A549 treated with GW870086 at 1 μM for 4 hours (cell line): ENCODE results near the gene PIAS3. TPM values are rescaled to one million over a fixed set of nuclear protein-coding genes. Genes with fewer than 3 reads are reported as not detected.

Experiments used
- total RNA-seq: library from RNA; stranded (reverse); fragments of 200-300 nt; extraction: Qiagen RNA extraction; gene quantifications from 5 replicates; pipeline ENCODE4 v1.2.3, GENCODE V29; 2022; ENCODE audit warnings: low read depth

Gene PIAS3
- total RNA-seq: 36.5 to 42.8 TPM (median 39.7 TPM) in 5 replicates

GRCh38 chr1:145858901-145859490 is at the start of gene PIAS3:
Gene PIAS3, minus strand, starts transcription at chr1:145859081. Its CDS starts 91 bp downstream, at chr1:145858990.

GRCh38 chr1:145885738-145886287 is 26.9 kb upstream of the PIAS3 start, which contains the start of gene ANKRD35:
Gene ANKRD35, minus strand, starts transcription at chr1:145885866. Its CDS starts 108 bp downstream, at chr1:145885758.

GRCh38 chr1:145845514-145846161 is 13.2 kb downstream of the PIAS3 start, which contains the start of gene NUDT17:
Gene NUDT17, plus strand, starts transcription at chr1:145845630. Its CDS starts 11 bp downstream, at chr1:145845641.

GRCh38 chr1:145823565-145824498 is 35.0 kb downstream of the PIAS3 start, which contains the start of the genes POLR3C and RNF115:
Gene POLR3C, plus strand, starts transcription at chr1:145824200. Its CDS starts 1,577 bp downstream, at chr1:145825777.
Gene RNF115, minus strand, starts transcription at chr1:145824095. Its CDS starts 222 bp downstream, at chr1:145823873.

Other genes with a start within 250 kb of the PIAS3 start
- gene PDZK1, start 151.7 kb downstream of the PIAS3 start, total RNA-seq: 0.79 to 1.5 TPM (median 1.0 TPM) in 5 replicates
- not detected in 5 replicates for gene CD160, start 139.6 kb downstream of the PIAS3 start, total RNA-seq
- gene RNF115, start 35.0 kb downstream of the PIAS3 start, total RNA-seq: 11.4 to 14.3 TPM (median 13.6 TPM) in 5 replicates
- gene POLR3C, start 34.9 kb downstream of the PIAS3 start, total RNA-seq: 37.1 to 40.4 TPM (median 38.6 TPM) in 5 replicates
- gene NUDT17, start 13.5 kb downstream of the PIAS3 start, total RNA-seq: 5.6 to 8.0 TPM (median 5.7 TPM) in 5 replicates
- 0.06 to 0.09 TPM in 2 of 5 replicates, not detected in the others for gene ANKRD35, start 26.8 kb upstream of the PIAS3 start, total RNA-seq
- gene ITGA10, start 51.0 kb upstream of the PIAS3 start, total RNA-seq: 0.58 to 1.6 TPM (median 1.3 TPM) in 5 replicates
- gene PEX11B, start 59.6 kb upstream of the PIAS3 start, total RNA-seq: 29.3 to 37.4 TPM (median 33.8 TPM) in 5 replicates
- 213 to 244 TPM (median 222 TPM) in 5 replicates for gene RBM8A, start 68.4 kb upstream of the PIAS3 start, total RNA-seq
- 9.0 to 11.6 TPM (median 11.1 TPM) in 5 replicates for gene LIX1L, start 98.9 kb upstream of the PIAS3 start, total RNA-seq
- gene ANKRD34A, start 105.5 kb upstream of the PIAS3 start, total RNA-seq: 0.17 to 0.37 TPM (median 0.21 TPM) in 5 replicates
- gene POLR3GL, start 105.6 kb upstream of the PIAS3 start, total RNA-seq: 10.0 to 12.0 TPM (median 11.2 TPM) in 5 replicates
- 0.23 to 0.39 TPM (median 0.32 TPM) in 5 replicates for gene TXNIP, start 137.5 kb upstream of the PIAS3 start, total RNA-seq
- not detected in 5 replicates for gene HJV, start 162.7 kb upstream of the PIAS3 start, total RNA-seq